HepG2 (cell line): ENCODE data around the gene BRD3. TPM values are rescaled to one million over a fixed set of nuclear protein-coding genes. Genes with fewer than 3 reads are reported as not detected.

ENCODE experiments used
- ARNT2 ChIP-seq: sonication (generic); formaldehyde crosslinking; IDR thresholded peaks from 2 replicates; pipeline ENCODE4 v1.8.0; 2022; ENCODE audit warnings: mild to moderate bottlenecking, low read depth, missing genetic modification reagents, moderate library complexity
- ERF ChIP-seq: IDR thresholded peaks from 2 replicates; pipeline ENCODE4 v1.6.1; 2018; ENCODE audit warnings: missing biosample characterization, missing genetic modification reagents
- HCFC1 ChIP-seq: fragments of 150-350 bp; IDR thresholded peaks from 2 replicates; pipeline ENCODE4 v1.6.1; 2014; ENCODE audit warnings: low read depth, low read length
- HDAC2 ChIP-seq: sonication (generic); formaldehyde crosslinking; IDR thresholded peaks from 2 replicates; pipeline ENCODE4 v1.4.0; 2020; ENCODE audit warnings: missing genetic modification reagents
- HNRNPL ChIP-seq: fragments of 200-400 bp; formaldehyde crosslinking; IDR thresholded peaks from 2 replicates; pipeline ENCODE4 v1.6.1; 2017; ENCODE audit warnings: mild to moderate bottlenecking, low read depth, low read length
- KDM2A ChIP-seq: sonication (generic); formaldehyde crosslinking; IDR thresholded peaks from 2 replicates; pipeline ENCODE4 v1.4.0; 2020; ENCODE audit warnings: low read depth, missing genetic modification reagents, borderline replicate concordance
- MEIS2 ChIP-seq: sonication (generic); formaldehyde crosslinking; IDR thresholded peaks from 2 replicates; pipeline ENCODE4 v1.9.0; 2021; ENCODE audit warnings: mild to moderate bottlenecking, missing genetic modification reagents
- RFXANK ChIP-seq: IDR thresholded peaks from 2 replicates; pipeline ENCODE4 v1.6.1; 2016
- SAP130 ChIP-seq: IDR thresholded peaks from 2 replicates; pipeline ENCODE4 v1.6.1; 2016; ENCODE audit warnings: low read depth
- SMAD1 ChIP-seq: sonication (generic); formaldehyde crosslinking; IDR thresholded peaks from 2 replicates; pipeline ENCODE4 v1.4.0; 2020; ENCODE audit warnings: missing genetic modification reagents, low read depth, mild to moderate bottlenecking, borderline replicate concordance
- ZBTB46 ChIP-seq: sonication (generic); formaldehyde crosslinking; IDR thresholded peaks from 2 replicates; pipeline ENCODE4 v1.4.0; 2020; ENCODE audit warnings: mild to moderate bottlenecking, missing genetic modification reagents, borderline replicate concordance
- ZC3H13 ChIP-seq: sonication (generic); formaldehyde crosslinking; IDR thresholded peaks from 2 replicates; pipeline ENCODE4 v1.8.1; 2023; ENCODE audit warnings: mild to moderate bottlenecking, missing genetic modification reagents, moderate library complexity
- ZNF350 ChIP-seq: sonication (generic); formaldehyde crosslinking; IDR thresholded peaks from 2 replicates; pipeline ENCODE4 v1.4.0; 2020; ENCODE audit warnings: mild to moderate bottlenecking, low read depth, missing genetic modification reagents, borderline replicate concordance
- ZXDC ChIP-seq: sonication (generic); formaldehyde crosslinking; IDR thresholded peaks from 2 replicates; pipeline ENCODE4 v1.5.0; 2020; ENCODE audit warnings: mild to moderate bottlenecking, missing genetic modification reagents
- polyA plus RNA-seq, 8 experiments: library from polyadenylated mRNA; depleted of rRNA in 3 of 8; stranded (reverse) in 7 of 8; unstranded in 1 of 8; fragments of >200 nt; fragmentation: Illumina TruSeq in 4 of 8; extraction: Trizol in 4 of 8; gene quantifications; 2 replicates each; pipeline versions ENCODE4 v1.2.1 to v1.2.3, GENCODE V29; 2011 to 2016; ENCODE audit warnings: low read depth in 4 of 8, missing spikeins in 1 of 8, mixed read lengths in 1 of 8; ENCODE audit not compliant: insufficient read depth in 1 of 8
- total RNA-seq, 5 experiments: library from RNA; depleted of rRNA; stranded (reverse); fragments of >200 nt; fragmentation: Illumina TruSeq; extraction: Trizol; gene quantifications; 2 replicates each; pipeline ENCODE4 v1.2.3, GENCODE V29; 2016; ENCODE audit warnings: low read depth in 1 of 5
- TF ChIP-seq, protein P1 (sequence below): fragments of 450-650 bp; IDR thresholded peaks from 2 replicates; pipeline ENCODE4 v1.6.1; 2017
- TF ChIP-seq, protein P2 (sequence below): sonication (generic); formaldehyde crosslinking; IDR thresholded peaks from 2 replicates; pipeline ENCODE4 v1.5.0; 2020; ENCODE audit warnings: missing genetic modification reagents
- TF ChIP-seq, protein P3 (sequence below): sonication (generic); formaldehyde crosslinking; IDR thresholded peaks from 2 replicates; pipeline ENCODE4 v1.5.1; 2020; ENCODE audit warnings: mild to moderate bottlenecking, missing genetic modification reagents

Gene BRD3
- total and polyA plus RNA-seq, 2 of the 13 experiments (the other 11 are each of a cell fraction or from before 2014, with no cell fraction given), result 5.9 to 12.9 TPM

- TF ChIP-seq ZNF350 (CRISPR knock-in tag), result no peak
- TF ChIP-seq HNRNPL, result no peak
- TF ChIP-seq ERF (CRISPR knock-in tag), result no peak; the same call in 1 of the 2 replicates
- TF ChIP-seq SAP130 (CRISPR knock-in tag), result no peak; the same call in 1 of the 2 replicates
- peak; percentile 29; the same call in 1 of the 2 replicates for TF ChIP-seq ZC3H13 (CRISPR knock-in tag)
- TF ChIP-seq, protein P1, sequence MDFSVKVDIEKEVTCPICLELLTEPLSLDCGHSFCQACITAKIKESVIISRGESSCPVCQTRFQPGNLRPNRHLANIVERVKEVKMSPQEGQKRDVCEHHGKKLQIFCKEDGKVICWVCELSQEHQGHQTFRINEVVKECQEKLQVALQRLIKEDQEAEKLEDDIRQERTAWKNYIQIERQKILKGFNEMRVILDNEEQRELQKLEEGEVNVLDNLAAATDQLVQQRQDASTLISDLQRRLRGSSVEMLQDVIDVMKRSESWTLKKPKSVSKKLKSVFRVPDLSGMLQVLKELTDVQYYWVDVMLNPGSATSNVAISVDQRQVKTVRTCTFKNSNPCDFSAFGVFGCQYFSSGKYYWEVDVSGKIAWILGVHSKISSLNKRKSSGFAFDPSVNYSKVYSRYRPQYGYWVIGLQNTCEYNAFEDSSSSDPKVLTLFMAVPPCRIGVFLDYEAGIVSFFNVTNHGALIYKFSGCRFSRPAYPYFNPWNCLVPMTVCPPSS, result no peak
- TF ChIP-seq KDM2A (CRISPR knock-in tag), result peak; percentile 20; the same call in 1 of the 2 replicates
- TF ChIP-seq HDAC2, result 0 out of 2 replicates have a peak, but pooled peaks have one; percentile 14
- TF ChIP-seq RFXANK (CRISPR knock-in tag), result no peak
- TF ChIP-seq SMAD1, result 0 out of 2 replicates have a peak, but pooled peaks have one; percentile 21
- no peak for TF ChIP-seq ZBTB46 (CRISPR knock-in tag)
- TF ChIP-seq, protein P2, sequence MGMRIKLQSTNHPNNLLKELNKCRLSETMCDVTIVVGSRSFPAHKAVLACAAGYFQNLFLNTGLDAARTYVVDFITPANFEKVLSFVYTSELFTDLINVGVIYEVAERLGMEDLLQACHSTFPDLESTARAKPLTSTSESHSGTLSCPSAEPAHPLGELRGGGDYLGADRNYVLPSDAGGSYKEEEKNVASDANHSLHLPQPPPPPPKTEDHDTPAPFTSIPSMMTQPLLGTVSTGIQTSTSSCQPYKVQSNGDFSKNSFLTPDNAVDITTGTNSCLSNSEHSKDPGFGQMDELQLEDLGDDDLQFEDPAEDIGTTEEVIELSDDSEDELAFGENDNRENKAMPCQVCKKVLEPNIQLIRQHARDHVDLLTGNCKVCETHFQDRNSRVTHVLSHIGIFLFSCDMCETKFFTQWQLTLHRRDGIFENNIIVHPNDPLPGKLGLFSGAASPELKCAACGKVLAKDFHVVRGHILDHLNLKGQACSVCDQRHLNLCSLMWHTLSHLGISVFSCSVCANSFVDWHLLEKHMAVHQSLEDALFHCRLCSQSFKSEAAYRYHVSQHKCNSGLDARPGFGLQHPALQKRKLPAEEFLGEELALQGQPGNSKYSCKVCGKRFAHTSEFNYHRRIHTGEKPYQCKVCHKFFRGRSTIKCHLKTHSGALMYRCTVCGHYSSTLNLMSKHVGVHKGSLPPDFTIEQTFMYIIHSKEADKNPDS (CRISPR knock-in tag), result 0 out of 2 replicates have a peak, but pooled peaks have one; percentile 45
- TF ChIP-seq ARNT2 (CRISPR knock-in tag), result no peak; the same call in 1 of the 2 replicates
- TF ChIP-seq, protein P3, sequence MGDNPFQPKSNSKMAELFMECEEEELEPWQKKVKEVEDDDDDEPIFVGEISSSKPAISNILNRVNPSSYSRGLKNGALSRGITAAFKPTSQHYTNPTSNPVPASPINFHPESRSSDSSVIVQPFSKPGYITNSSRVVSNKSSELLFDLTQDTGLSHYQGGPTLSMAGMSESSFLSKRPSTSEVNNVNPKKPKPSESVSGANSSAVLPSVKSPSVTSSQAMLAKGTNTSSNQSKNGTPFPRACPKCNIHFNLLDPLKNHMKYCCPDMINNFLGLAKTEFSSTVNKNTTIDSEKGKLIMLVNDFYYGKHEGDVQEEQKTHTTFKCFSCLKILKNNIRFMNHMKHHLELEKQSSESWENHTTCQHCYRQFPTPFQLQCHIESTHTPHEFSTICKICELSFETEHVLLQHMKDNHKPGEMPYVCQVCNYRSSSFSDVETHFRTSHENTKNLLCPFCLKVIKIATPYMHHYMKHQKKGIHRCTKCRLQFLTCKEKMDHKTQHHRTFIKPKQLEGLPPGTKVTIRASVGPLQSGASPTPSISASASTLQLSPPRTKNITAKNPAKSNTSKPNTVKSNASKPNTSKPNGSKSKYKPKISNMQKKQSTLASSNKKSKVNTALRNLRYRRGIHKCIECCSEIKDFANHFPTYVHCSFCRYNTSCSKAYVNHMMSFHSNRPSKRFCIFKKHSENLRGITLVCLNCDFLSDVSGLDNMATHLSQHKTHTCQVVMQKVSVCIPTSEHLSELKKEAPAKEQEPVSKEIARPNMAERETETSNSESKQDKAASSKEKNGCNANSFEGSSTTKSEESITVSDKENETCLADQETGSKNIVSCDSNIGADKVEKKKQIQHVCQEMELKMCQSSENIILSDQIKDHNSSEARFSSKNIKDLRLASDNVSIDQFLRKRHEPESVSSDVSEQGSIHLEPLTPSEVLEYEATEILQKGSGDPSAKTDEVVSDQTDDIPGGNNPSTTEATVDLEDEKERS (CRISPR knock-in tag), result no peak
- TF ChIP-seq HCFC1, result no peak
- no peak for TF ChIP-seq ZXDC (CRISPR knock-in tag)
- TF ChIP-seq MEIS2 (CRISPR knock-in tag), result no peak
Observed at GRCh38 chr9:133991214-133991921, 76.5 kb downstream of the BRD3 start (continued).
